Stimulated activated CD8-positive, alpha-beta memory T cell treated with anti-CD3 and anti-CD28 coated beads, Interleukin-12 subunit alpha, Interleukin-12 subunit beta, amount 100 ng/mL, for 24 hours (primary cell): Measurements from ENCODE around the gene SCO2.
"Not testable (repeated sequence)": the region's sequence is repeated elsewhere in the genome, so short reads cannot be mapped to it uniquely, and the experiment has no call there.

Source experiments
- DNase-seq: peaks from one replicate; pipeline ENCODE4 v3.0.0-alpha.2; 2020; ENCODE audit errors: extremely low read depth

SCO2 gene

GRCh38 chr22:50520184-50520583 is 5.2 kb downstream of the SCO2 start:
- DNase-seq: not testable (repeated sequence)

GRCh38 chr22:50519151-50519550 is 6.2 kb downstream of the SCO2 start:
- DNase-seq: no peak

- no peak for DNase-seq
Measured at GRCh38 chr22:50518606-50519005, 6.8 kb downstream of the SCO2 start.

- no peak for DNase-seq
Measured at GRCh38 chr22:50517495-50518260, 7.7 kb downstream of the SCO2 start.

- DNase-seq: no peak
Measured at GRCh38 chr22:50516891-50517290, 8.5 kb downstream of the SCO2 start.

GRCh38 chr22:50516068-50516467 is 9.3 kb downstream of the SCO2 start:
- no peak for DNase-seq

GRCh38 chr22:50513175-50513574 is 12.2 kb downstream of the SCO2 start:
- no peak for DNase-seq

GRCh38 chr22:50508897-50509296 is 16.5 kb downstream of the SCO2 start:
- DNase-seq: no peak

- peak; percentile 90 for DNase-seq
Measured at GRCh38 chr22:50507991-50508884, 17.2 kb downstream of the SCO2 start, which contains the start of gene NCAPH2. TSS of gene NCAPH2 (plus strand) at chr22:50508224. CDS start at chr22:50508338, 114 bp downstream.

GRCh38 chr22:50507421-50507990 is 17.9 kb downstream of the SCO2 start, which contains the start of gene LMF2:
TSS of gene LMF2 (minus strand) at chr22:50507702. CDS start at chr22:50507675, 27 bp downstream.
- DNase-seq: peak; percentile 83

GRCh38 chr22:50506611-50507420 is 18.6 kb downstream of the SCO2 start:
- no peak for DNase-seq

GRCh38 chr22:50505776-50506610 is 19.4 kb downstream of the SCO2 start:
- no peak for DNase-seq

GRCh38 chr22:50505276-50505775 is 20.1 kb downstream of the SCO2 start:
- DNase-seq: no peak

GRCh38 chr22:50504369-50505211 is 20.8 kb downstream of the SCO2 start:
- DNase-seq: no peak

GRCh38 chr22:50503475-50504145 is 21.8 kb downstream of the SCO2 start:
- DNase-seq: no peak

GRCh38 chr22:50502628-50503474 is 22.5 kb downstream of the SCO2 start:
- DNase-seq: no peak

- DNase-seq: no peak
Measured at GRCh38 chr22:50502096-50502495, 23.3 kb downstream of the SCO2 start.

GRCh38 chr22:50500452-50500851 is 24.9 kb downstream of the SCO2 start:
- DNase-seq: no peak
